Liver (tissue), 9 donors: ENCODE measurements around the gene KRT25. TPM values are rescaled to one million over a fixed set of nuclear protein-coding genes. Genes with fewer than 3 reads are reported as not detected.

Experiments
- DNase-seq: peaks from one replicate; pipeline ENCODE4 v3.0.0-alpha.2; 2017; ENCODE audit warnings: low spot score
- H3K27ac ChIP-seq, 2 donors: one replicate each; pipeline ENCODE4 v1.7.0; 2013; ENCODE audit warnings: inconsistent platforms in 2 of 2, low read length in 2 of 2, control low read depth in 1 of 2, low read depth in 1 of 2, mild to moderate bottlenecking in 1 of 2
- H3K27me3 ChIP-seq, 4 donors: one replicate each; pipeline versions ENCODE4 v1.6.1 to v1.7.0; 2013; ENCODE audit warnings: low read length in 3 of 4, inconsistent platforms in 1 of 4, mild to moderate bottlenecking in 1 of 4, moderate library complexity in 1 of 4; ENCODE audit not compliant: control insufficient read depth in 4 of 4, insufficient read depth in 4 of 4
- H3K36me3 ChIP-seq, 4 donors: one replicate each; pipeline versions ENCODE4 v1.6.1 to v1.7.0; 2013; ENCODE audit warnings: low read length in 3 of 4, mild to moderate bottlenecking in 3 of 4, low read depth in 1 of 4, moderate library complexity in 1 of 4; ENCODE audit not compliant: control insufficient read depth in 4 of 4, insufficient read depth in 3 of 4
- H3K4me1 ChIP-seq, 4 donors: one replicate each; pipeline versions ENCODE4 v1.6.1 to v1.7.0; 2013; ENCODE audit warnings: low read length in 3 of 4, mild to moderate bottlenecking in 3 of 4, moderate library complexity in 1 of 4; ENCODE audit not compliant: control insufficient read depth in 4 of 4, insufficient read depth in 4 of 4
- H3K4me3 ChIP-seq, 3 donors: one replicate each; pipeline versions ENCODE4 v1.6.1 to v1.7.0; 2013; ENCODE audit warnings: low read length in 3 of 3, control low read depth in 1 of 3, low read depth in 1 of 3, mild to moderate bottlenecking in 1 of 3
- H3K9ac ChIP-seq, 2 donors: one replicate each; pipeline ENCODE4 v1.7.0; 2013; ENCODE audit warnings: low read length in 2 of 2, mild to moderate bottlenecking in 2 of 2, moderate library complexity in 2 of 2, control low read depth in 1 of 2, low read depth in 1 of 2
- H3K9me3 ChIP-seq, 4 donors: one replicate each; pipeline versions ENCODE4 v1.6.1 to v1.7.0; 2013; ENCODE audit warnings: low read length in 3 of 4; ENCODE audit not compliant: control insufficient read depth in 4 of 4
- ATF3 ChIP-seq: IDR thresholded peaks from 2 replicates; pipeline ENCODE4 v1.6.1; 2016; ENCODE audit warnings: antibody characterized with exemption
- CTCF ChIP-seq: fragments of 150-350 bp; IDR thresholded peaks from 2 replicates; pipeline ENCODE4 v1.5.1; 2017; ENCODE audit warnings: improper control_type of control experiment, low read depth, low read length; ENCODE audit not compliant: missing input control
- EGR1 ChIP-seq, 2 donors: IDR thresholded peaks; 2 replicates each; pipeline ENCODE4 v1.6.1; 2016 to 2018; ENCODE audit warnings: antibody characterized with exemption in 2 of 2, low read depth in 2 of 2
- FOXA2 ChIP-seq: IDR thresholded peaks from 2 replicates; pipeline ENCODE4 v1.6.1; 2016; ENCODE audit warnings: antibody characterized with exemption
- HNF4A ChIP-seq, 2 donors: conservative IDR thresholded peaks; 2 replicates each; pipeline ENCODE4 v1.6.1; 2016; ENCODE audit warnings: antibody characterized with exemption in 2 of 2, mild to moderate bottlenecking in 2 of 2
- HNF4G ChIP-seq: IDR thresholded peaks from 2 replicates; pipeline ENCODE4 v1.6.1; 2016; ENCODE audit warnings: antibody characterized with exemption
- JUND ChIP-seq, 2 donors: IDR thresholded peaks; 2 replicates each; pipeline ENCODE4 v1.6.1; 2016; ENCODE audit warnings: antibody characterized with exemption in 2 of 2
- NR2F2 ChIP-seq: IDR thresholded peaks from 2 replicates; pipeline ENCODE4 v1.6.1; 2016; ENCODE audit warnings: antibody characterized with exemption
- RAD21 ChIP-seq, 2 donors: IDR thresholded peaks; 2 replicates each; pipeline ENCODE4 v1.6.1; 2016; ENCODE audit warnings: antibody characterized with exemption in 2 of 2, mild to moderate bottlenecking in 2 of 2
- REST ChIP-seq: IDR thresholded peaks from 2 replicates; pipeline ENCODE4 v1.6.1; 2016; ENCODE audit warnings: antibody characterized with exemption, mild to moderate bottlenecking
- RXRA ChIP-seq, 2 donors: IDR thresholded peaks; 2 replicates each; pipeline ENCODE4 v1.6.1; 2017 to 2018; ENCODE audit warnings: antibody characterized with exemption in 2 of 2, mild to moderate bottlenecking in 1 of 2
- SP1 ChIP-seq: IDR thresholded peaks from 2 replicates; pipeline ENCODE4 v1.6.1; 2018; ENCODE audit warnings: antibody characterized with exemption, mild to moderate bottlenecking
- TAF1 ChIP-seq: conservative IDR thresholded peaks from 2 replicates; pipeline ENCODE4 v1.6.1; 2016; ENCODE audit warnings: antibody characterized with exemption, mild to moderate bottlenecking
- ZBTB33 ChIP-seq: IDR thresholded peaks from 2 replicates; pipeline ENCODE4 v1.6.1; 2016; ENCODE audit warnings: antibody characterized with exemption
- whole genome bisulfite sequencing: extraction: QIAGEN DNeasy Blood & Tissue Kit; methylation state at CpG from one replicate; pipeline ENCODE4 v1.1.7; 2013; 5-methylcytosine and 5-hydroxymethylcytosine counted together
- polyA plus RNA-seq, 2 donors: library from polyadenylated mRNA; stranded (reverse) in 1 of 2; unstranded in 1 of 2; fragments of 200-250 nt in 1 of 2; fragments of >200 nt in 1 of 2; fragmentation: Nextera tagmentation in 1 of 2; extraction: Ambion mirVana in 1 of 2; gene quantifications; one replicate each; pipeline versions ENCODE4 v1.2.1 to v1.2.3, GENCODE V29; 2013 to 2015
- total RNA-seq, 2 donors: library from RNA; depleted of rRNA; stranded (reverse); fragments of >200 nt; gene quantifications; one replicate each; pipeline ENCODE4 v1.2.3, GENCODE V29; 2014
- TF ChIP-seq, protein P1 (sequence below): IDR thresholded peaks from 2 replicates; pipeline ENCODE4 v1.6.1; 2016; ENCODE audit warnings: antibody characterized with exemption
- donor health status: healthy.
- donor health status: healthy.
- donor health status: healthy.
- donor health status: healthy.
- donor health status: healthy.

KRT25 gene
- total and polyA plus RNA-seq, 4 donors, result not detected

- H3K9ac ChIP-seq, result no peak overlapping the region
- no peaks in the 10 kb centered on the region for H3K36me3 ChIP-seq
- peaks cover 0 to 4% (median 0%) of the 10 kb centered on the region in 4 donors for H3K27me3 ChIP-seq
- peaks cover 4 to 39% (median 15%) of the 10 kb centered on the region in 4 donors for H3K9me3 ChIP-seq
- WGBS, result 22% methylated on average over 1 of the region's 1 CpG
- no peak overlapping the region for H3K27ac ChIP-seq
- no peaks in the 10 kb centered on the region for H3K4me1 ChIP-seq
- no peak for DNase-seq
- no peak overlapping the region for H3K4me3 ChIP-seq
- TF ChIP-seq REST (no peak), TAF1 (no peak), HNF4A (conservative IDR thresholded peaks at IDR 0.05) (no peak), HNF4G (no peak), SP1 (no peak), ATF3 (no peak), CTCF (no peak), NR2F2 (no peak), RXRA (IDR thresholded peaks at IDR 0.05) (no peak), FOXA2 (no peak), JUND (IDR thresholded peaks at IDR 0.05) (no peak), RAD21 (IDR thresholded peaks at IDR 0.05) (no peak), EGR1 (IDR thresholded peaks at IDR 0.05; ENCODE audit: low read depth in 2 of 2) (no peak)
- TF ChIP-seq, protein P1, sequence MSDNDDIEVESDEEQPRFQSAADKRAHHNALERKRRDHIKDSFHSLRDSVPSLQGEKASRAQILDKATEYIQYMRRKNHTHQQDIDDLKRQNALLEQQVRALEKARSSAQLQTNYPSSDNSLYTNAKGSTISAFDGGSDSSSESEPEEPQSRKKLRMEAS, result no peak
Measured at GRCh38 chr17:40760105-40761016, 5.2 kb upstream of the KRT25 start.

GRCh38 chr17:40753804-40754203 is 1.3 kb downstream of the KRT25 start:
- WGBS, result 83% methylated on average over 3 of the region's 3 CpGs
- no peak for DNase-seq
- no peak overlapping the region for H3K4me3 ChIP-seq
- TF ChIP-seq TAF1, result no peak
- no peak for TF ChIP-seq NR2F2
- TF ChIP-seq ZBTB33, result no peak
- H3K36me3 ChIP-seq, result no peaks in the 10 kb centered on the region
- H3K27me3 ChIP-seq, result peaks cover 0 to 4% (median 0%) of the 10 kb centered on the region in 4 donors
- H3K27ac ChIP-seq, result no peak overlapping the region
- no peaks in the 10 kb centered on the region for H3K4me1 ChIP-seq
- H3K9ac ChIP-seq, result no peak overlapping the region
- peaks cover 0 to 10% (median 0%) of the 10 kb centered on the region in 4 donors for H3K9me3 ChIP-seq
